NCI-H146 treated with DMSO at 0.1 percent for 48 hours (cell line): ENCODE measurements around the gene RBM15.
A peak's percentile ranks its signal among the peaks of the same experiment; 100 is the strongest.

Experiments
- DNase-seq: peaks from one replicate; lab custom pipeline; 2025; ENCODE audit not compliant: unreplicated experiment; lab: John Stamatoyannopoulos, UW

Gene RBM15

GRCh38 chr1:110338886-110339406 is at the start of gene RBM15:
Gene RBM15 (plus strand): TSS chr1:110339377. CDS start chr1:110339406, 29 bp downstream.
- peak; percentile 100 for DNase-seq

- no peak for DNase-seq
Observed at GRCh38 chr1:110291241-110292030, 47.7 kb upstream of the RBM15 start.

- DNase-seq: no peak
Observed at GRCh38 chr1:110292031-110292741, 47.0 kb upstream of the RBM15 start.

- no peak for DNase-seq
Observed at GRCh38 chr1:110293601-110294104, 45.5 kb upstream of the RBM15 start.

GRCh38 chr1:110294308-110294707 is 44.9 kb upstream of the RBM15 start:
- no peak for DNase-seq

- DNase-seq: no peak
Observed at GRCh38 chr1:110298991-110299390, 40.2 kb upstream of the RBM15 start.

GRCh38 chr1:110300412-110301085 is 38.6 kb upstream of the RBM15 start:
- no peak for DNase-seq

- DNase-seq: no peak
Observed at GRCh38 chr1:110302836-110303235, 36.3 kb upstream of the RBM15 start.

GRCh38 chr1:110305900-110306420 is 33.2 kb upstream of the RBM15 start:
- no peak for DNase-seq

- DNase-seq: no peak
Observed at GRCh38 chr1:110307239-110307974, 31.8 kb upstream of the RBM15 start.

- DNase-seq: no peak
Observed at GRCh38 chr1:110308247-110308646, 30.9 kb upstream of the RBM15 start.

GRCh38 chr1:110309139-110309538 is 30.0 kb upstream of the RBM15 start:
- DNase-seq: no peak

GRCh38 chr1:110309767-110310166 is 29.4 kb upstream of the RBM15 start:
- DNase-seq: no peak

GRCh38 chr1:110310300-110310699 is 28.9 kb upstream of the RBM15 start:
- DNase-seq: no peak

- DNase-seq: peak; percentile 51
Observed at GRCh38 chr1:110312188-110313121, 26.7 kb upstream of the RBM15 start.

GRCh38 chr1:110316735-110317134 is 22.4 kb upstream of the RBM15 start:
- DNase-seq: no peak

- no peak for DNase-seq
Observed at GRCh38 chr1:110318046-110318445, 21.1 kb upstream of the RBM15 start.

GRCh38 chr1:110319332-110320167 is 19.6 kb upstream of the RBM15 start:
- DNase-seq: no peak

GRCh38 chr1:110320168-110320518 is 19.0 kb upstream of the RBM15 start:
- no peak for DNase-seq
